HepG2 (cell line): ENCODE data around the gene BAMBI. TPM values are rescaled to one million over a fixed set of nuclear protein-coding genes. Genes with fewer than 3 reads are reported as not detected.

Experiments
- ATAC-seq: fragments of 200-7000 bp; cut with Tn5 transposase; 3 replicates; pipeline ENCODE4 v1.9.1; 2020; ENCODE audit warnings: mild to moderate bottlenecking, moderate library complexity
- BruUV-seq: library from RNA; stranded (reverse); fragments of 400-500 nt; replicated peaks from 2 replicates; lab custom pipeline; 2021; lab: Mats Ljungman, UMichigan
- CTCF ChIA-PET: fragments of 300-600 bp; formaldehyde crosslinking; extraction: SDS; loops from one replicate; lab custom pipeline; 2021; ENCODE audit warnings: low total read pairs, inconsistent platforms, low intra/inter-chr PET ratio; lab: Yijun Ruan, JAX
- POLR2A ChIA-PET: fragments of 350-600 bp; sonication (Branson Sonifier 250); formaldehyde crosslinking; loops from one replicate; lab custom pipeline; 2020; ENCODE audit warnings: antibody characterized with exemption, inconsistent platforms; lab: Yijun Ruan, JAX
- DNase-seq: peaks from one replicate; pipeline ENCODE4 v3.0.0-alpha.2; 2015; ENCODE audit warnings: low spot score
- FAIRE-seq: peaks from 3 replicates; lab custom pipeline; 2011; peaks lifted over from hg19 to GRCh38; lab: Jason Lieb, UNC
- H2AFZ ChIP-seq: one replicate; pipeline ENCODE4 v1.6.1; 2011; ENCODE audit warnings: low read length, inconsistent platforms
- H3K27ac ChIP-seq: fragments of 300-600 bp; 3 replicates; pipeline ENCODE4 v1.8.0; 2011; ENCODE audit warnings: mixed run types, mild to moderate bottlenecking, mixed read lengths, low read length, inconsistent platforms; ENCODE audit not compliant: insufficient read depth; ENCODE audit errors: extremely low read length
- H3K27me3 ChIP-seq, 2 experiments: fragments of 200-600 bp in 1 of 2; 2 replicates in 1 of 2; 3 replicates in 1 of 2; pipeline versions ENCODE4 v1.6.0 to v1.8.0; 2011; ENCODE audit warnings: low read length in 2 of 2, mild to moderate bottlenecking in 2 of 2, moderate library complexity in 2 of 2, inconsistent platforms in 1 of 2; ENCODE audit not compliant: insufficient read depth in 2 of 2, control insufficient read depth in 1 of 2
- H3K36me3 ChIP-seq, 2 experiments: fragments of 200-600 bp in 1 of 2; replicated peaks in 1 of 2; 2 replicates in 1 of 2; 3 replicates in 1 of 2; pipeline versions ENCODE4 v1.5.1 to v1.8.0; 2011; ENCODE audit warnings: low read length in 2 of 2, inconsistent platforms in 1 of 2; ENCODE audit not compliant: insufficient read depth in 2 of 2, control insufficient read depth in 1 of 2
- H3K4me1 ChIP-seq: 2 replicates; pipeline ENCODE4 v1.5.1; 2012; ENCODE audit warnings: low read length, inconsistent platforms; ENCODE audit not compliant: insufficient read depth
- H3K4me2 ChIP-seq: 2 replicates; pipeline ENCODE4 v1.6.0; 2011; ENCODE audit warnings: low read depth, low read length, inconsistent platforms
- H3K4me3 ChIP-seq, 3 experiments: fragments of 200-600 bp in 1 of 3; sonication (generic), shearing (Covaris generic) in 1 of 3; replicated peaks in 1 of 3; 2 replicates each; pipeline ENCODE4 v1.5.1; 2011 to 2016; ENCODE audit warnings: low read length in 3 of 3, inconsistent platforms in 2 of 3, low read depth in 2 of 3, mild to moderate bottlenecking in 2 of 3, control low read depth in 1 of 3, mixed read lengths in 1 of 3; ENCODE audit not compliant: insufficient read depth in 1 of 3
- H3K79me2 ChIP-seq: one replicate; pipeline ENCODE4 v1.6.1; 2011; ENCODE audit warnings: low read length, inconsistent platforms; ENCODE audit not compliant: insufficient read depth
- H3K9ac ChIP-seq: 2 replicates; pipeline ENCODE4 v1.6.0; 2011; ENCODE audit warnings: mild to moderate bottlenecking, low read depth, low read length, inconsistent platforms; ENCODE audit not compliant: insufficient read depth
- H3K9me3 ChIP-seq: 2 replicates; pipeline ENCODE4 v1.5.1; 2012; ENCODE audit warnings: mild to moderate bottlenecking, low read length
- H4K20me1 ChIP-seq: 2 replicates; pipeline ENCODE4 v1.6.0; 2011; ENCODE audit warnings: inconsistent platforms, mild to moderate bottlenecking, low read length, moderate library complexity; ENCODE audit not compliant: insufficient read depth
- TOE1 ChIP-seq: sonication (generic); formaldehyde crosslinking; IDR thresholded peaks from 2 replicates; pipeline ENCODE4 v1.4.0; 2020; ENCODE audit warnings: mild to moderate bottlenecking, missing genetic modification reagents
- ZNF264 ChIP-seq: sonication (generic); formaldehyde crosslinking; IDR thresholded peaks from 2 replicates; pipeline ENCODE4 v1.4.0; 2020; ENCODE audit warnings: missing genetic modification reagents
- ZNF772 ChIP-seq: sonication (generic); formaldehyde crosslinking; IDR thresholded peaks from 2 replicates; pipeline ENCODE4 v1.5.0; 2020; ENCODE audit warnings: mild to moderate bottlenecking, missing genetic modification reagents
- WGBS: methylation state at CpG from one replicate; pipeline ENCODE4 v1.1.6; 2017; ENCODE audit warnings: low lambda C conversion rate; 5-methylcytosine and 5-hydroxymethylcytosine counted together
- in situ Hi-C: cut with HindIII; loops from 2 replicates; pipeline ENCODE4 v1.10.0; 2017; ENCODE audit warnings: low pct_unique_long_range_greater_than_20kb; ENCODE audit not compliant: extremely low pct_ligation_motif_present
- intact Hi-C: fragments of 100-400 bp; cut with micrococcal nuclease; formaldehyde crosslinking; loops from one replicate; pipeline ENCODE4 v1.10.0; 2022; ENCODE audit not compliant: unreplicated experiment
- polyA plus RNA-seq, 8 experiments: library from polyadenylated mRNA; depleted of rRNA in 3 of 8; stranded (reverse) in 7 of 8; unstranded in 1 of 8; fragments of >200 nt; fragmentation: Illumina TruSeq in 4 of 8; extraction: Trizol in 4 of 8; gene quantifications; 2 replicates each; pipeline versions ENCODE4 v1.2.1 to v1.2.3, GENCODE V29; 2011 to 2016; ENCODE audit warnings: low read depth in 4 of 8, missing spikeins in 1 of 8, mixed read lengths in 1 of 8; ENCODE audit not compliant: insufficient read depth in 1 of 8
- total RNA-seq, 5 experiments: library from RNA; depleted of rRNA; stranded (reverse); fragments of >200 nt; fragmentation: Illumina TruSeq; extraction: Trizol; gene quantifications; 2 replicates each; pipeline ENCODE4 v1.2.3, GENCODE V29; 2016; ENCODE audit warnings: low read depth in 1 of 5
- TF ChIP-seq, protein P1 (sequence below): sonication (generic); formaldehyde crosslinking; IDR thresholded peaks from 2 replicates; pipeline ENCODE4 v1.5.1; 2020; ENCODE audit warnings: mild to moderate bottlenecking, missing genetic modification reagents
- TF ChIP-seq, protein P2 (sequence below): sonication (generic); formaldehyde crosslinking; IDR thresholded peaks from 2 replicates; pipeline ENCODE4 v1.5.1; 2020; ENCODE audit warnings: mild to moderate bottlenecking, missing genetic modification reagents, moderate library complexity
- TF ChIP-seq, protein P3 (sequence below): sonication (generic); formaldehyde crosslinking; conservative IDR thresholded peaks from 2 replicates; pipeline ENCODE4 v1.4.0; 2020; ENCODE audit warnings: missing genetic modification reagents
- TF ChIP-seq, protein P4 (sequence below): sonication (generic); formaldehyde crosslinking; conservative IDR thresholded peaks from 2 replicates; pipeline ENCODE4 v1.8.0; 2022; ENCODE audit warnings: low read depth, missing genetic modification reagents
- TF ChIP-seq, protein P5 (sequence below): sonication (generic); formaldehyde crosslinking; IDR thresholded peaks from 2 replicates; pipeline ENCODE4 v1.8.1; 2023; ENCODE audit warnings: missing genetic modification reagents, inconsistent platforms, borderline replicate concordance

The BAMBI gene
- total and polyA plus RNA-seq, 2 of the 13 experiments (the other 11 are each of a cell fraction or from before 2014, with no cell fraction given) = 12.0 to 23.6 TPM

DNA sequence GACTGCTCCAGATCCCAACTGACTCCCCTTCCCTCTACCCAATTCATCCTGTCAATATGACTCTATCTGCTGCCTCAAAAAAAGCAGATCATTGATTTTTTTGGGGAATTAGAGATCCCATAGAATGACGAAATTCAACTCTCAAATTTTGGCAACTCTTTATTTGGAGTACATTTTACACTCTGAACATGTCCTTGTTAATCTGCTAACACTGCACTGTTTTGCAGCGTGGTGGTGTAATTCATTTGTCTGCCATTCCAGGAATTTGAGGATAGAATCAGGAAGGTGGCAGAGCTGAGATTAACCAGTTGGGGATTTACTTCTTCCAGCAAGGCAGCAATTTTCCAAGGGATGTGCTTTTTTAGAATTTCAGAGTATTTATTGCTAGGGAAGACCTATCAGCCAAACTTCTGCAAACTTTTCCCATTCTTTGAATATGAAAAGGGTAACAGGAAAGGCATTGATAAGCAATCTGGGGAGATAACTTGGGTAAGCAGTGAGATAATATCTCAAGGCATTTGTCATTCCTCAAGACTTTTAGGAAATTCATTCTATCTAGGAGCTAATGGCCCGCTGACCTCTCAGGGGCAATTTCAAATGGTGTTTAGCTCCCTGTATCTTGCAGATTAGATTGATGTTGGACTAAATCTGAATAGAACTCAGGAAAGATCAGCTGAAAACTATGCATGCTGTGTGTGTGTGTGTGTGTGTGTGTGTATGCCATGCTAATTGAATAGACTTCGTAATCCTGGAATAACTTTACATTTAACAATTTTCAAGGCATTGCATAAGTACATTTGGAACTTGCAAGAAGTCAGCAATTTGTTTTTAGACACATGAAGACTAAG is 9.7 kb downstream of the BAMBI start:
- Histone ChIP-seq H4K20me1 (peaks cover 14% of the 10 kb centered on the region), H3K9me3 (no peaks in the 10 kb centered on the region), H2AFZ (no peak overlapping the region), H3K27me3 (no peaks in the 10 kb centered on the region), H3K79me2 (peaks cover 2% of the 10 kb centered on the region), H3K4me1 (peaks cover 16% of the 10 kb centered on the region), H3K36me3 (peaks cover 2 to 13% of the 10 kb centered on the region in 2 experiments), H3K27ac (no peak overlapping the region), H3K9ac (no peak overlapping the region), H3K4me2 (no peak overlapping the region), H3K4me3 (no peak overlapping the region)
- POLR2A ChIA-PET = no interaction called here
- 63% methylated on average over 4 of the region's 4 CpGs for WGBS
- FAIRE-seq (no peak), DNase-seq (no peak), ATAC-seq (no peak)
- TF ChIP-seq, protein P1, sequence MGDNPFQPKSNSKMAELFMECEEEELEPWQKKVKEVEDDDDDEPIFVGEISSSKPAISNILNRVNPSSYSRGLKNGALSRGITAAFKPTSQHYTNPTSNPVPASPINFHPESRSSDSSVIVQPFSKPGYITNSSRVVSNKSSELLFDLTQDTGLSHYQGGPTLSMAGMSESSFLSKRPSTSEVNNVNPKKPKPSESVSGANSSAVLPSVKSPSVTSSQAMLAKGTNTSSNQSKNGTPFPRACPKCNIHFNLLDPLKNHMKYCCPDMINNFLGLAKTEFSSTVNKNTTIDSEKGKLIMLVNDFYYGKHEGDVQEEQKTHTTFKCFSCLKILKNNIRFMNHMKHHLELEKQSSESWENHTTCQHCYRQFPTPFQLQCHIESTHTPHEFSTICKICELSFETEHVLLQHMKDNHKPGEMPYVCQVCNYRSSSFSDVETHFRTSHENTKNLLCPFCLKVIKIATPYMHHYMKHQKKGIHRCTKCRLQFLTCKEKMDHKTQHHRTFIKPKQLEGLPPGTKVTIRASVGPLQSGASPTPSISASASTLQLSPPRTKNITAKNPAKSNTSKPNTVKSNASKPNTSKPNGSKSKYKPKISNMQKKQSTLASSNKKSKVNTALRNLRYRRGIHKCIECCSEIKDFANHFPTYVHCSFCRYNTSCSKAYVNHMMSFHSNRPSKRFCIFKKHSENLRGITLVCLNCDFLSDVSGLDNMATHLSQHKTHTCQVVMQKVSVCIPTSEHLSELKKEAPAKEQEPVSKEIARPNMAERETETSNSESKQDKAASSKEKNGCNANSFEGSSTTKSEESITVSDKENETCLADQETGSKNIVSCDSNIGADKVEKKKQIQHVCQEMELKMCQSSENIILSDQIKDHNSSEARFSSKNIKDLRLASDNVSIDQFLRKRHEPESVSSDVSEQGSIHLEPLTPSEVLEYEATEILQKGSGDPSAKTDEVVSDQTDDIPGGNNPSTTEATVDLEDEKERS (CRISPR knock-in tag) = no peak
- TF ChIP-seq ZNF264 = no peak
- TF ChIP-seq, protein P2, sequence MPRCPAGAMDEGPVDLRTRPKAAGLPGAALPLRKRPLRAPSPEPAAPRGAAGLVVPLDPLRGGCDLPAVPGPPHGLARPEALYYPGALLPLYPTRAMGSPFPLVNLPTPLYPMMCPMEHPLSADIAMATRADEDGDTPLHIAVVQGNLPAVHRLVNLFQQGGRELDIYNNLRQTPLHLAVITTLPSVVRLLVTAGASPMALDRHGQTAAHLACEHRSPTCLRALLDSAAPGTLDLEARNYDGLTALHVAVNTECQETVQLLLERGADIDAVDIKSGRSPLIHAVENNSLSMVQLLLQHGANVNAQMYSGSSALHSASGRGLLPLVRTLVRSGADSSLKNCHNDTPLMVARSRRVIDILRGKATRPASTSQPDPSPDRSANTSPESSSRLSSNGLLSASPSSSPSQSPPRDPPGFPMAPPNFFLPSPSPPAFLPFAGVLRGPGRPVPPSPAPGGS (CRISPR knock-in tag) = no peak
- TF ChIP-seq, protein P3, sequence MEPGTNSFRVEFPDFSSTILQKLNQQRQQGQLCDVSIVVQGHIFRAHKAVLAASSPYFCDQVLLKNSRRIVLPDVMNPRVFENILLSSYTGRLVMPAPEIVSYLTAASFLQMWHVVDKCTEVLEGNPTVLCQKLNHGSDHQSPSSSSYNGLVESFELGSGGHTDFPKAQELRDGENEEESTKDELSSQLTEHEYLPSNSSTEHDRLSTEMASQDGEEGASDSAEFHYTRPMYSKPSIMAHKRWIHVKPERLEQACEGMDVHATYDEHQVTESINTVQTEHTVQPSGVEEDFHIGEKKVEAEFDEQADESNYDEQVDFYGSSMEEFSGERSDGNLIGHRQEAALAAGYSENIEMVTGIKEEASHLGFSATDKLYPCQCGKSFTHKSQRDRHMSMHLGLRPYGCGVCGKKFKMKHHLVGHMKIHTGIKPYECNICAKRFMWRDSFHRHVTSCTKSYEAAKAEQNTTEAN (CRISPR knock-in tag) = no peak
- TF ChIP-seq, protein P4, sequence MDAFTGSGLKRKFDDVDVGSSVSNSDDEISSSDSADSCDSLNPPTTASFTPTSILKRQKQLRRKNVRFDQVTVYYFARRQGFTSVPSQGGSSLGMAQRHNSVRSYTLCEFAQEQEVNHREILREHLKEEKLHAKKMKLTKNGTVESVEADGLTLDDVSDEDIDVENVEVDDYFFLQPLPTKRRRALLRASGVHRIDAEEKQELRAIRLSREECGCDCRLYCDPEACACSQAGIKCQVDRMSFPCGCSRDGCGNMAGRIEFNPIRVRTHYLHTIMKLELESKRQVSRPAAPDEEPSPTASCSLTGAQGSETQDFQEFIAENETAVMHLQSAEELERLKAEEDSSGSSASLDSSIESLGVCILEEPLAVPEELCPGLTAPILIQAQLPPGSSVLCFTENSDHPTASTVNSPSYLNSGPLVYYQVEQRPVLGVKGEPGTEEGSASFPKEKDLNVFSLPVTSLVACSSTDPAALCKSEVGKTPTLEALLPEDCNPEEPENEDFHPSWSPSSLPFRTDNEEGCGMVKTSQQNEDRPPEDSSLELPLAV = no peak
- no peak for TF ChIP-seq TOE1 (CRISPR knock-in tag)
- TF ChIP-seq ZNF772 (CRISPR knock-in tag) = no peak
- TF ChIP-seq, protein P5, sequence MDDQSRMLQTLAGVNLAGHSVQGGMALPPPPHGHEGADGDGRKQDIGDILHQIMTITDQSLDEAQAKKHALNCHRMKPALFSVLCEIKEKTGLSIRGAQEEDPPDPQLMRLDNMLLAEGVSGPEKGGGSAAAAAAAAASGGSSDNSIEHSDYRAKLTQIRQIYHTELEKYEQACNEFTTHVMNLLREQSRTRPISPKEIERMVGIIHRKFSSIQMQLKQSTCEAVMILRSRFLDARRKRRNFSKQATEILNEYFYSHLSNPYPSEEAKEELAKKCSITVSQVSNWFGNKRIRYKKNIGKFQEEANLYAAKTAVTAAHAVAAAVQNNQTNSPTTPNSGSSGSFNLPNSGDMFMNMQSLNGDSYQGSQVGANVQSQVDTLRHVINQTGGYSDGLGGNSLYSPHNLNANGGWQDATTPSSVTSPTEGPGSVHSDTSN (CRISPR knock-in tag) = no peak
- intact Hi-C loops (loop anchor here (10.0 kb wide), 1 partner anchor 48 kb away; no protein-coding TSS in a partner anchor), in situ Hi-C loops (no loop called here)
- CTCF ChIA-PET = no interaction called here
- BruUV-seq = no TSS peak
